MG63 (cell line): ENCODE measurements around the gene KDM6B. TPM values are rescaled to one million over a fixed set of nuclear protein-coding genes. Genes with fewer than 3 reads are reported as not detected.

Experiments
- DNase-seq: peaks from one replicate; pipeline ENCODE4 v3.0.0-alpha.2; 2020
- H3K27me3 ChIP-seq: fragments of 250-450 bp; sonication (Bioruptor Pico); 2 replicates; pipeline ENCODE4 v1.5.1; 2020; ENCODE audit warnings: mild to moderate bottlenecking, moderate library complexity
- H3K36me3 ChIP-seq: fragments of 250-450 bp; sonication (Bioruptor Pico); 2 replicates; pipeline ENCODE4 v1.5.1; 2020; ENCODE audit warnings: mild to moderate bottlenecking, moderate library complexity
- H3K4me3 ChIP-seq: fragments of 250-450 bp; sonication (Bioruptor Pico); 2 replicates; pipeline ENCODE4 v1.5.1; 2020; ENCODE audit warnings: mild to moderate bottlenecking, moderate library complexity
- H3K9me3 ChIP-seq: fragments of 250-450 bp; sonication (Bioruptor Pico); 2 replicates; pipeline ENCODE4 v1.5.1; 2020; ENCODE audit warnings: mild to moderate bottlenecking, moderate library complexity
- total RNA-seq: library from RNA; depleted of rRNA; stranded (reverse); fragments of >200 nt; shearing (Covaris generic); gene quantifications from 2 replicates; pipeline ENCODE4 v1.2.3, GENCODE V29; 2014; ENCODE audit warnings: low replicate concordance

Gene KDM6B
- total RNA-seq, 1 experiment from 2014 or later, result 0.20 TPM

GRCh38 chr17:7844292-7845154, 10.5 kb downstream of the KDM6B start:
- no peaks in the 10 kb centered on the region for H3K9me3 ChIP-seq
- peak; percentile 96 for DNase-seq
- peak overlapping the region; percentile 78 for H3K4me3 ChIP-seq

GRCh38 chr17:7845359-7846062, 11.5 kb downstream of the KDM6B start:
- Histone ChIP-seq H3K27me3 (no peaks in the 10 kb centered on the region), H3K9me3 (no peaks in the 10 kb centered on the region), H3K36me3 (peaks cover 46% of the 10 kb centered on the region), H3K4me3 (peak overlapping the region; percentile 78)
- no peak for DNase-seq

More at GRCh38 chr17:7844292-7845154, 10.5 kb downstream of the KDM6B start:
- H3K36me3 ChIP-seq, result peaks cover 37% of the 10 kb centered on the region
- no peaks in the 10 kb centered on the region for H3K27me3 ChIP-seq

- no peak for DNase-seq
- Histone ChIP-seq H3K4me3 (no peak overlapping the region), H3K9me3 (no peaks in the 10 kb centered on the region), H3K36me3 (peaks cover 46% of the 10 kb centered on the region), H3K27me3 (no peaks in the 10 kb centered on the region)
These were observed 12.2 kb downstream of the KDM6B start for GRCh38 chr17:7846063-7846735.

DNA sequence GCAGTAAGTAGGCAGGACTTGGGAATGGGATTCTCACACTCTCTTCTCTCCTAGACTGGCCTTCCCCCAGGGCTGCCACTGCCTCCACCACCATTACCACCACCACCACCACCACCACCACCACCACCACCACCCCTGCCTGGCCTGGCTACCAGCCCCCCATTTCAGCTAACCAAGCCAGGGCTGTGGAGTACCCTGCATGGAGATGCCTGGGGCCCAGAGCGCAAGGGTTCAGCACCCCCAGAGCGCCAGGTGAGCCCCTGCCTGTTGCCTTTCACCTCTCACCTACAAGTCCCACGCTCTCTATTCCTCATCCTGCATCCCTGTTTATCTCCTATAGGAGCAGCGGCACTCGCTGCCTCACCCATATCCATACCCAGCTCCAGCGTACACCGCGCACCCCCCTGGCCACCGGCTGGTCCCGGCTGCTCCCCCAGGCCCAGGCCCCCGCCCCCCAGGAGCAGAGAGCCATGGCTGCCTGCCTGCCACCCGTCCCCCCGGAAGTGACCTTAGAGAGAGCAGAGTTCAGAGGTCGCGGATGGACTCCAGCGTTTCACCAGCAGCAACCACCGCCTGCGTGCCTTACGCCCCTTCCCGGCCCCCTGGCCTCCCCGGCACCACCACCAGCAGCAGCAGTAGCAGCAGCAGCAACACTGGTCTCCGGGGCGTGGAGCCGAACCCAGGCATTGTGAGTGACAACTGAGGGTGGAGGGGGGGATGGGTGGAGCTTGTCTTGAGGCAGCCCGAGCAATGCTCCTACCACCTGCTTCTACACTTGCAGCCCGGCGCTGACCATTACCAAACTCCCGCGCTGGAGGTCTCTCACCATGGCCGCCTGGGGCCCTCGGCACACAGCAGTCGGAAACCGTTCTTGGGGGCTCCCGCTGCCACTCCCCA, 13.0 kb downstream of the KDM6B start:
- no peaks in the 10 kb centered on the region for H3K27me3 ChIP-seq
- no peaks in the 10 kb centered on the region; the same call in 1 of the 2 replicates for H3K9me3 ChIP-seq
- H3K4me3 ChIP-seq, result no peak overlapping the region
- H3K36me3 ChIP-seq, result peaks cover 52% of the 10 kb centered on the region
- no peak for DNase-seq

DNA sequence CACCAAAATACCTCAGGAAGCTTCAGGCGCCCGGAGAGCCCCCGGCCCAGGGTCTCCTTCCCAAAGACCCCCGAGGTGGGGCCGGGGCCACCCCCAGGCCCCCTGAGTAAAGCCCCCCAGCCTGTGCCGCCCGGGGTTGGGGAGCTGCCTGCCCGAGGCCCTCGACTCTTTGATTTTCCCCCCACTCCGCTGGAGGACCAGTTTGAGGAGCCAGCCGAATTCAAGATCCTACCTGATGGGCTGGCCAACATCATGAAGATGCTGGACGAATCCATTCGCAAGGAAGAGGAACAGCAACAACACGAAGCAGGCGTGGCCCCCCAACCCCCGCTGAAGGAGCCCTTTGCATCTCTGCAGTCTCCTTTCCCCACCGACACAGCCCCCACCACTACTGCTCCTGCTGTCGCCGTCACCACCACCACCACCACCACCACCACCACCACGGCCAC, 14.1 kb downstream of the KDM6B start:
- Histone ChIP-seq H3K27me3 (no peaks in the 10 kb centered on the region), H3K36me3 (peaks cover 61% of the 10 kb centered on the region), H3K9me3 (no peaks in the 10 kb centered on the region; the same call in 1 of the 2 replicates), H3K4me3 (no peak overlapping the region)
- no peak for DNase-seq

GRCh38 chr17:7848739-7849129, 14.7 kb downstream of the KDM6B start:
- no peak for DNase-seq
- no peaks in the 10 kb centered on the region for H3K27me3 ChIP-seq
- H3K36me3 ChIP-seq, result peaks cover 62% of the 10 kb centered on the region
- H3K9me3 ChIP-seq, result no peaks in the 10 kb centered on the region; the same call in 1 of the 2 replicates
- no peak overlapping the region for H3K4me3 ChIP-seq

GRCh38 chr17:7849130-7849750, 15.2 kb downstream of the KDM6B start:
- Histone ChIP-seq H3K27me3 (no peaks in the 10 kb centered on the region), H3K9me3 (no peaks in the 10 kb centered on the region; the same call in 1 of the 2 replicates), H3K4me3 (no peak overlapping the region), H3K36me3 (peaks cover 62% of the 10 kb centered on the region)
- DNase-seq, result no peak

GRCh38 chr17:7849751-7850504, 15.9 kb downstream of the KDM6B start:
- Histone ChIP-seq H3K9me3 (no peaks in the 10 kb centered on the region; the same call in 1 of the 2 replicates), H3K4me3 (no peak overlapping the region), H3K36me3 (peaks cover 64% of the 10 kb centered on the region), H3K27me3 (no peaks in the 10 kb centered on the region)
- no peak for DNase-seq

- no peak for DNase-seq
- Histone ChIP-seq H3K27me3 (no peaks in the 10 kb centered on the region), H3K36me3 (peaks cover 65% of the 10 kb centered on the region), H3K4me3 (no peak overlapping the region), H3K9me3 (no peaks in the 10 kb centered on the region; the same call in 1 of the 2 replicates)
These were observed 16.9 kb downstream of the KDM6B start for GRCh38 chr17:7850701-7851437.

DNA sequence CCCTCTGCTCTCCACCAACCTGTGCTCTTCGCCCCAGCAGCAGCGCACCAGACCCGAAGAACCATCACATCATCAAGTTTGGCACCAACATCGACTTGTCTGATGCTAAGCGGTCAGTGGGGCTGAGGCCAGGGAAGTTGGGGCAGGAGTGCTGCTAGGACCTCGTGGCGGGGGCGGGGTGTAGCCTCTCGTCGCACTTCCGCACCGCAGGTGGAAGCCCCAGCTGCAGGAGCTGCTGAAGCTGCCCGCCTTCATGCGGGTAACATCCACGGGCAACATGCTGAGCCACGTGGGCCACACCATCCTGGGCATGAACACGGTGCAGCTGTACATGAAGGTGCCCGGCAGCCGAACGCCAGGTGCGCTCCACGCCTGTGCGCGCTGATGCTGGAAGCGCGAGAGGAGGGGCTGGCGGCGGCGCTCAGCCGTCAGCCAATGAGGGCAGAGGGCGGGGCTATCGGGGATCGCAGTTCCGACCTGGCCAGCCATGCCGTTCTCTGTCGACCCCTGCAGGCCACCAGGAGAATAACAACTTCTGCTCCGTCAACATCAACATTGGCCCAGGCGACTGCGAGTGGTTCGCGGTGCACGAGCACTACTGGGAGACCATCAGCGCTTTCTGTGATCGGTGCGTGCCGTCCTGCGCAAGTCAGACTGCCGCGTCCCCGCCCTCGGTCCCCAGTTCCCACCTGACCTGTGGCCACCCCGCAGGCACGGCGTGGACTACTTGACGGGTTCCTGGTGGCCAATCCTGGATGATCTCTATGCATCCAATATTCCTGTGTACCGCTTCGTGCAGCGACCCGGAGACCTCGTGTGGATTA, 17.6 kb downstream of the KDM6B start:
- Histone ChIP-seq H3K27me3 (no peaks in the 10 kb centered on the region), H3K9me3 (no peaks in the 10 kb centered on the region; the same call in 1 of the 2 replicates), H3K36me3 (peaks cover 65% of the 10 kb centered on the region), H3K4me3 (no peak overlapping the region)
- DNase-seq, result peak; percentile 41

DNA sequence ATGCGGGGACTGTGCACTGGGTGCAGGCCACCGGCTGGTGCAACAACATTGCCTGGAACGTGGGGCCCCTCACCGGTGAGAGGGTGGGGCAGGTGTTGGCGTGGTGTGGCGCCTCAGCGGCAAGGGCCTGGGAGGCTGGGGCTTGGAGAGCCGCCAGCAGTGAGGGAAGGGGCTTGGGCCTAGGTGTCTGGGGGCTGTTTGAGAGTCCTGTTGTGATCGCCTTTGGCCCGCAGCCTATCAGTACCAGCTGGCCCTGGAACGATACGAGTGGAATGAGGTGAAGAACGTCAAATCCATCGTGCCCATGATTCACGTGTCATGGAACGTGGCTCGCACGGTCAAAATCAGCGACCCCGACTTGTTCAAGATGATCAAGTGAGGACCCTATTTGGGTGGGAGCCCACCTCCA, 18.2 kb downstream of the KDM6B start:
- Histone ChIP-seq H3K9me3 (no peaks in the 10 kb centered on the region; the same call in 1 of the 2 replicates), H3K4me3 (no peak overlapping the region), H3K27me3 (no peaks in the 10 kb centered on the region), H3K36me3 (peaks cover 61% of the 10 kb centered on the region)
- no peak for DNase-seq

DNA sequence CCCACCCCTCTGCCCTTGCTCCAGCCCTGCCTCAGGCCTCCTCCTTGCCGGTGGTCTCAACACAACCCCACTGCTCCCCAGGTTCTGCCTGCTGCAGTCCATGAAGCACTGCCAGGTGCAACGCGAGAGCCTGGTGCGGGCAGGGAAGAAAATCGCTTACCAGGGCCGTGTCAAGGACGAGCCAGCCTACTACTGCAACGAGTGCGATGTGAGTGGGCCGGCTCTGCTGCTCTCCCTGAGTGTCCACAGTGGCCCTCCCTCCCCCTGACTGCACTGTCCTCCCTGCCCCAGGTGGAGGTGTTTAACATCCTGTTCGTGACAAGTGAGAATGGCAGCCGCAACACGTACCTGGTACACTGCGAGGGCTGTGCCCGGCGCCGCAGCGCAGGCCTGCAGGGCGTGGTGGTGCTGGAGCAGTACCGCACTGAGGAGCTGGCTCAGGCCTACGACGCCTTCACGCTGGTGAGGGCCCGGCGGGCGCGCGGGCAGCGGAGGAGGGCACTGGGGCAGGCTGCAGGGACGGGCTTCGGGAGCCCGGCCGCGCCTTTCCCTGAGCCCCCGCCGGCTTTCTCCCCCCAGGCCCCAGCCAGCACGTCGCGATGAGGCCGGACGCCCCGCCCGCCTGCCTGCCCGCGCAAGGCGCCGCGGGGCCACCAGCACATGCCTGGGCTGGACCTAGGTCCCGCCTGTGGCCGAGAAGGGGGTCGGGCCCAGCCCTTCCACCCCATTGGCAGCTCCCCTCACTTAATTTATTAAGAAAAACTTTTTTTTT, 19.1 kb downstream of the KDM6B start:
- H3K4me3 ChIP-seq, result no peak overlapping the region
- DNase-seq, result no peak
- peaks cover 59% of the 10 kb centered on the region for H3K36me3 ChIP-seq
- no peaks in the 10 kb centered on the region for H3K27me3 ChIP-seq
- no peaks in the 10 kb centered on the region; the same call in 1 of the 2 replicates for H3K9me3 ChIP-seq

DNA sequence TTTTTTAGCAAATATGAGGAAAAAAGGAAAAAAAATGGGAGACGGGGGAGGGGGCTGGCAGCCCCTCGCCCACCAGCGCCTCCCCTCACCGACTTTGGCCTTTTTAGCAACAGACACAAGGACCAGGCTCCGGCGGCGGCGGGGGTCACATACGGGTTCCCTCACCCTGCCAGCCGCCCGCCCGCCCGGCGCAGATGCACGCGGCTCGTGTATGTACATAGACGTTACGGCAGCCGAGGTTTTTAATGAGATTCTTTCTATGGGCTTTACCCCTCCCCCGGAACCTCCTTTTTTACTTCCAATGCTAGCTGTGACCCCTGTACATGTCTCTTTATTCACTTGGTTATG, 19.6 kb downstream of the KDM6B start:
- no peaks in the 10 kb centered on the region; the same call in 1 of the 2 replicates for H3K9me3 ChIP-seq
- H3K4me3 ChIP-seq, result no peak overlapping the region
- no peaks in the 10 kb centered on the region for H3K27me3 ChIP-seq
- H3K36me3 ChIP-seq, result peaks cover 63% of the 10 kb centered on the region
- DNase-seq, result no peak
